Kidney (tissue), 14 donors: ENCODE measurements around the gene MYO10. TPM values are rescaled to one million over a fixed set of nuclear protein-coding genes. Genes with fewer than 3 reads are reported as not detected.

Source experiments
- DNase-seq, 5 donors: peaks; one replicate each; pipeline ENCODE4 v3.0.0-alpha.2; 2013 to 2020
- FAIRE-seq: peaks from 2 replicates; lab custom pipeline; 2012; peaks lifted over from hg19 to GRCh38; lab: Jason Lieb, UNC
- H3K27ac ChIP-seq, 2 donors: one replicate each; pipeline ENCODE4 v1.7.0; 2013; ENCODE audit warnings: low read depth in 2 of 2, low read length in 2 of 2, inconsistent platforms in 1 of 2
- H3K27me3 ChIP-seq: one replicate; pipeline ENCODE4 v1.7.1; 2013; ENCODE audit warnings: low read length, inconsistent platforms; ENCODE audit not compliant: control insufficient read depth, insufficient read depth
- H3K36me3 ChIP-seq, 3 donors: one replicate each; pipeline versions ENCODE4 v1.7.0 to v1.7.1; 2013; ENCODE audit warnings: low read length in 3 of 3, control low read depth in 1 of 3, inconsistent platforms in 1 of 3; ENCODE audit not compliant: insufficient read depth in 3 of 3, control insufficient read depth in 2 of 3
- H3K4me1 ChIP-seq, 3 donors: one replicate each; pipeline versions ENCODE4 v1.7.0 to v1.7.1; 2013; ENCODE audit warnings: low read length in 3 of 3, inconsistent platforms in 1 of 3, low read depth in 1 of 3; ENCODE audit not compliant: control insufficient read depth in 2 of 3, insufficient read depth in 2 of 3
- H3K4me3 ChIP-seq, 3 donors: one replicate each; pipeline versions ENCODE4 v1.7.0 to v1.8.1; 2013; ENCODE audit warnings: low read length in 3 of 3, control low read depth in 1 of 3, inconsistent platforms in 1 of 3
- H3K9ac ChIP-seq, 3 donors: one replicate each; pipeline versions ENCODE4 v1.7.0 to v1.7.1; 2013; ENCODE audit warnings: low read length in 3 of 3, control low read depth in 1 of 3, inconsistent platforms in 1 of 3
- H3K9me3 ChIP-seq, 3 donors: one replicate each; pipeline versions ENCODE4 v1.7.0 to v1.7.1; 2013; ENCODE audit warnings: low read length in 3 of 3, control low read depth in 1 of 3, inconsistent platforms in 1 of 3; ENCODE audit not compliant: control insufficient read depth in 2 of 3, insufficient read depth in 1 of 3
- intact Hi-C: fragments of 100-400 bp; cut with DNase I; formaldehyde crosslinking; loops from one replicate; pipeline ENCODE4 v1.11.1; 2022
- polyA plus RNA-seq: library from polyadenylated mRNA; stranded (reverse); fragments of 350-450 nt; fragmentation: Illumina TruSeq; extraction: RNeasy Lipid Tissue Mini Kit (QIAGEN cat#74804); gene quantifications from one replicate; pipeline ENCODE4 v1.2.3, GENCODE V29; 2014; ENCODE audit warnings: low read depth, low replicate concordance; ENCODE audit not compliant: insufficient read depth
- total RNA-seq: library from RNA; stranded (reverse); fragmentation: NEBNext Ultra II Directional; extraction: Animal tissue kit (Norgen Biotek cat#: 25700); gene quantifications from one replicate; pipeline ENCODE4 v1.2.1, GENCODE V29; 2021
- TF ChIP-seq, protein P1 (sequence below): IDR thresholded peaks from 3 replicates; pipeline ENCODE4 v1.5.1; 2012; ENCODE audit warnings: mild to moderate bottlenecking, moderate library complexity, borderline replicate concordance; ENCODE audit not compliant: insufficient read depth; ENCODE audit errors: extremely low read depth
- donor health status: control.
- donor health status: control.
- donor health status: control.
- donor health status: control.
- donor health status: control.
- donor health status: DM: yes; HTN: yes; CAD: no.
- donor health status: Normal renal cell carcinoma (clear cell type).

MYO10 gene
- total and polyA plus RNA-seq, 2 donors from 2014 or later: 7.6 to 52.4 TPM

DNA sequence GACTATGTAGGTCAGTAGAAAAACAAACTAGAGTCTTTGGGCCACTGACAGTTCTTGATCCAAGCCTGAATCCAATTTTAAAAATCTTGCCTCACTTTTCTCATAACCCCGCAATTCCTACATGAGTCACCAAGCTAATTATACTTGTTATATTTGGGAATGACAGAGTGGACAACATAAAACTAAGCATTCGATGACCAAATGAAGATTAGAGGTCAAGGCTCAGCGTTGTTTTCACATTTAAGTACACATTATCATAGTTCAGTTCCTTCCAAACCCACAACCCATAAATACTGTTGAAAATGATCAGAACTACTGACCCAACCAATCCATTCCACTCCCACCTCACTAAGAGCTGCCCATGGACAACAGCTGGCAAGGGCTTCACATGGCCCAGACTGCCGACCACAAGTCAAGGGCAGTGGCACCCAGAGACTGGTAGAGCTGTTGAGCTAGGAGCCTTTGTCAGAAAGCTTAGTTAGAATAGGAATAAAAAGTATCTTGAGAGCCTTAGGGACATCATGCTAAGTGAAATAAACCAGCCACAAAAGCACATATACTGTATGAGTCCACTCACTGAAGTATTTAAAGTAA lies 64.2 kb downstream of the MYO10 start:
- H3K27me3 ChIP-seq: no peaks in the 10 kb centered on the region
- FAIRE-seq (no peak), DNase-seq (no peak)
- peak overlapping the region; percentile 59 to 80 for H3K27ac ChIP-seq
- no peak overlapping the region for H3K4me3 ChIP-seq
- no peak overlapping the region for H3K9ac ChIP-seq
- intact Hi-C loops: no loop called here
- H3K36me3 ChIP-seq: no peaks in the 10 kb centered on the region
- TF ChIP-seq, protein P1, sequence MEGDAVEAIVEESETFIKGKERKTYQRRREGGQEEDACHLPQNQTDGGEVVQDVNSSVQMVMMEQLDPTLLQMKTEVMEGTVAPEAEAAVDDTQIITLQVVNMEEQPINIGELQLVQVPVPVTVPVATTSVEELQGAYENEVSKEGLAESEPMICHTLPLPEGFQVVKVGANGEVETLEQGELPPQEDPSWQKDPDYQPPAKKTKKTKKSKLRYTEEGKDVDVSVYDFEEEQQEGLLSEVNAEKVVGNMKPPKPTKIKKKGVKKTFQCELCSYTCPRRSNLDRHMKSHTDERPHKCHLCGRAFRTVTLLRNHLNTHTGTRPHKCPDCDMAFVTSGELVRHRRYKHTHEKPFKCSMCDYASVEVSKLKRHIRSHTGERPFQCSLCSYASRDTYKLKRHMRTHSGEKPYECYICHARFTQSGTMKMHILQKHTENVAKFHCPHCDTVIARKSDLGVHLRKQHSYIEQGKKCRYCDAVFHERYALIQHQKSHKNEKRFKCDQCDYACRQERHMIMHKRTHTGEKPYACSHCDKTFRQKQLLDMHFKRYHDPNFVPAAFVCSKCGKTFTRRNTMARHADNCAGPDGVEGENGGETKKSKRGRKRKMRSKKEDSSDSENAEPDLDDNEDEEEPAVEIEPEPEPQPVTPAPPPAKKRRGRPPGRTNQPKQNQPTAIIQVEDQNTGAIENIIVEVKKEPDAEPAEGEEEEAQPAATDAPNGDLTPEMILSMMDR: no peak
- H3K4me1 ChIP-seq: peaks cover 0 to 10% (median 6%) of the 10 kb centered on the region in 3 donors
- H3K9me3 ChIP-seq: no peaks in the 10 kb centered on the region

DNA sequence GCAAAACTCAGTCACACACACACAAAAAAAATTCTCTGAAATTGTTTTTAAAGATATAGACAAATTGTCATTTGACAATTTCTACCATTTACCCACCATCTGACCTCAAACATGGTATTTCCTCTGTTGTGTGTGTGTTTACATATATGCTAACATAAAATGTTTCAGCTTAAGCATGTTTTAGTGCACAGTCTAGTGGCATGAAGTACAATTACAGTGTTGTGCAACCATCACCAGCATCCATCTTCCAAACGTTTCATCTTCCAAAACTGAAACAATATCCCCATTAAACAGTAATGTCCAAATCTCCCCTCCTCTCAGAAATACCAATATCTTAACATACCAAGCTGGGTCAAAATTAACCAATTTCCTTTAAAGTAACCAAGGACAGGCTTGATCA lies 65.2 kb downstream of the MYO10 start:
- TF ChIP-seq, protein P1: no peak
- peak overlapping the region in 1 of 2 donors; percentile 80 for H3K27ac ChIP-seq
- intact Hi-C loops: no loop called here

DNA sequence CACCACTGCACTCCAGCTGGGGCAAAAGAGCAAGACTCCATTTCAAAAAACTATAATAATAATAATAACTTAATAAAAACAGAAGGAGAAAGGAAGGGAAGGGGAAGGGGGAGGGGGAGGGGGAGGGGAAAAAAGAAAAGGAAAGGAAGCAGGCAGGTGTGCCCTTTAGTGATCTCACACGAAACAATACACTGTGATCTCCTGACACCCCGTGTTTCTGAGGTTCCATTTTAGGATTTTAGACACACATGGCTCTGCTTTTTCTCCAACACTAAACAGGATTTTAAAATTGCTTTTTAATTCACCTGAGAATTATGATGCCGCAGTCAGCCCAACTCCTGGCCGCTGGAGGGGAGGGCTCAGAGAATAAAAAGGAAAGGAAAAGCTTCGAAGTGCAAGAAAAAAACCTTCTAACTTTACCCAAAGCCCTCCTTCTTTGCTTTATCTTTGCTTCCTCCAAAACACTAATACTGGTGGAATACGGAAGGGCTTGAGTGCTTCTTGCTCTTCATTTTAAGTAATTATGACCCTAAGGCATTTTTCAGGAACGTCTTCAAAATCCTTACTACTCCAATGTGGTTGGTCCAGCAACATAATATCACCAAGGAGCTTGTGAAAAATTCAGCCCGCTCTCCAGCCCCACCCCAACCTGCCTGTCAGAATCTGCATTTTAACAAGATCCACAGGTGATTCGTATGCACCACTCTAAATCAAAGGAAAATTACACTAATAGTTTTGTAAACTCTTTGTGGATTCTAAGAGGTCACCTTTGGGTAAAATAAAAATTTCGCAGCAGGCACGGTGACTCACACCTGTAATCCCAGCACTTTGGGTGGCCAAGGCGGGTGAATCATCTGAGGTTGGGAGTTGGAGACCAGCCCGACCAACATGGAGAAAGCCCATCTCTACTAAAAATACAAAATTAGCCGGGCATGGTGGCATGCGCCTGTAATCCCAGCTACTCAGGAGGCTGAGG lies 66.0 kb downstream of the MYO10 start:
- Histone ChIP-seq H3K9ac (no peak overlapping the region), H3K36me3 (no peaks in the 10 kb centered on the region), H3K27ac (no peak overlapping the region), H3K27me3 (no peaks in the 10 kb centered on the region), H3K4me1 (peaks cover 0 to 15% (median 8%) of the 10 kb centered on the region in 3 donors), H3K4me3 (no peak overlapping the region), H3K9me3 (no peaks in the 10 kb centered on the region)
- intact Hi-C loops: no loop called here
- TF ChIP-seq, protein P1: no peak
- DNase-seq (no peak), FAIRE-seq (no peak)

More for the DNA sequence above, 65.2 kb downstream of the MYO10 start:
- no peaks in the 10 kb centered on the region for H3K9me3 ChIP-seq
- H3K27me3 ChIP-seq: no peaks in the 10 kb centered on the region
- no peaks in the 10 kb centered on the region for H3K36me3 ChIP-seq
- DNase-seq (no peak), FAIRE-seq (no peak)
- peak overlapping the region in 1 of 3 donors; percentile 19 for H3K9ac ChIP-seq
- peaks cover 0 to 15% (median 8%) of the 10 kb centered on the region in 3 donors for H3K4me1 ChIP-seq
- no peak overlapping the region for H3K4me3 ChIP-seq
